AG10803 (cell line): ENCODE results near the gene ZNF581.

ENCODE experiments used
- DNase-seq: peaks from one replicate; pipeline ENCODE4 v3.0.0; 2010; ENCODE audit warnings: low read depth
- H3K4me3 ChIP-seq: 2 replicates; pipeline ENCODE4 v1.5.1; 2011; ENCODE audit warnings: mild to moderate bottlenecking, low read length, control low read depth
- TF ChIP-seq, protein P1 (sequence below): conservative IDR thresholded peaks from 2 replicates; pipeline ENCODE4 v1.5.1; 2011; ENCODE audit warnings: mild to moderate bottlenecking, low read length, control low read depth, inconsistent platforms

The ZNF581 gene

DNA sequence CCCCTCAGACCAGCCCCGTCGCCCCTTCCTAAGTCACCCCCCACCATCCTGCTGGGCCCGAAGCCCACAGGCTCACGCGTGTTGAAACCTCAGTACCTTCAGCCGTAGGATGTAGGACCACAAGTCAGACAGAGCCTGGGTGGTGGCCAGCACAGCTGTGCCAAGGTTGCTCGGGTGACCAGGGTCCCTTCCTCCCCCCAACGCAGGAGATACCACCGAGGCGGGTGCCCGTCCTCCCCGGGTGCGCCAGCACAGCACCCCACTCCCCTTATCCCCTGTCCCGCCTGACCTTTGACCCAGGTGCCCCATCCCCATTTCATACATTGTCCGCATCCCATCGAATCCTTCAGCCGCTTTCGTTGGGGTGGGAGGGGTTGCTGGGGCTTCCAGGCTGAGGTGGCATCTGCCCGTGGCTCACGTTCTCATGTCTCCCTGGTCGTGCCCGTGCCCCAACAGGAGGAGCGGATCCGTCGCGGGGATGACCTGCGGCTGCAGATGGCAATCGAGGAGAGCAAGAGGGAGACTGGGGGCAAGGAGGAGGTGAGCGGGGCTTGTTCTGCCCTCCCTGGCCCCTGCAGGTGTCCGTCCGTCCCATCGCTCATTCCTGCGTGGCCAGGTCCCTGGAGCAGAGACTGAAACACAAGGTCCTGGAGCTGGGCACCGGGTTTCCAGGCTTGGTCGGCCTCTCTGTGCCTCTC is 46.1 kb downstream of the ZNF581 start:
- TF ChIP-seq, protein P1, sequence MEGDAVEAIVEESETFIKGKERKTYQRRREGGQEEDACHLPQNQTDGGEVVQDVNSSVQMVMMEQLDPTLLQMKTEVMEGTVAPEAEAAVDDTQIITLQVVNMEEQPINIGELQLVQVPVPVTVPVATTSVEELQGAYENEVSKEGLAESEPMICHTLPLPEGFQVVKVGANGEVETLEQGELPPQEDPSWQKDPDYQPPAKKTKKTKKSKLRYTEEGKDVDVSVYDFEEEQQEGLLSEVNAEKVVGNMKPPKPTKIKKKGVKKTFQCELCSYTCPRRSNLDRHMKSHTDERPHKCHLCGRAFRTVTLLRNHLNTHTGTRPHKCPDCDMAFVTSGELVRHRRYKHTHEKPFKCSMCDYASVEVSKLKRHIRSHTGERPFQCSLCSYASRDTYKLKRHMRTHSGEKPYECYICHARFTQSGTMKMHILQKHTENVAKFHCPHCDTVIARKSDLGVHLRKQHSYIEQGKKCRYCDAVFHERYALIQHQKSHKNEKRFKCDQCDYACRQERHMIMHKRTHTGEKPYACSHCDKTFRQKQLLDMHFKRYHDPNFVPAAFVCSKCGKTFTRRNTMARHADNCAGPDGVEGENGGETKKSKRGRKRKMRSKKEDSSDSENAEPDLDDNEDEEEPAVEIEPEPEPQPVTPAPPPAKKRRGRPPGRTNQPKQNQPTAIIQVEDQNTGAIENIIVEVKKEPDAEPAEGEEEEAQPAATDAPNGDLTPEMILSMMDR = no peak
- DNase-seq = no peak
- H3K4me3 ChIP-seq = no peak overlapping the region

DNA sequence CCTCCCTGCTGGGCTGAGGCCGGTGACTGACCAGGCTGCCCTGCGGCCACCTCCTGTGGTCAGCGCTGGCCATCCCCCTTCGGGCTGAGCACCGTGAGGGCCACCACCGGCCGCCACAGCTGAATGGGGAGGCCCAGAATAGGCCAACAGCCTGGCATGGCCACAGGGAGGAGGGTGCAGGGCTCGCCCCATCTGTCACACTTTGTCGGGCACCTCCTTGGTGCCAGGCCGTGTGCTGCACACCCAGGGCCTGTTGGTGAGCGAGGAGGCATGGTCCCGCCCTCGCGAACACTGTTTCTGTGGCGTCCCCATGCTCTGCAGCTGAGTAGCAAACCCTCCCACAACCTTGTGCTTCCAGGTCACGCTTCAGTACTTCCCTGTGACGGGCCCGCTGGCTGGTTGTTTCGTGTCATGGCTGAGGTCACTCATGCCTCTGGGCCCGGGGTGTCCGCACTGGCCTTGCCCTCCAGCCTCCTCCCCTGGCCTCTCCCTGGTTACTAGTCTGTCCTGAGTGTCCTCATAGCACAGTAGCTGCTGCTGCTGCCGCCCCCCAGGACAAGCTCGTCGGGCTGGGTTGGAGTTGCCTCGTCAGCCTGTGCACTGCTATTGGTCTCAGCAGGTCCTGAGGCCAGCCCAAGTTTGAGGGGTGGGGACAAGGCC is 46.8 kb downstream of the ZNF581 start:
- H3K4me3 ChIP-seq = no peak overlapping the region
- no peak for DNase-seq
- TF ChIP-seq, protein P1 = no peak

DNA sequence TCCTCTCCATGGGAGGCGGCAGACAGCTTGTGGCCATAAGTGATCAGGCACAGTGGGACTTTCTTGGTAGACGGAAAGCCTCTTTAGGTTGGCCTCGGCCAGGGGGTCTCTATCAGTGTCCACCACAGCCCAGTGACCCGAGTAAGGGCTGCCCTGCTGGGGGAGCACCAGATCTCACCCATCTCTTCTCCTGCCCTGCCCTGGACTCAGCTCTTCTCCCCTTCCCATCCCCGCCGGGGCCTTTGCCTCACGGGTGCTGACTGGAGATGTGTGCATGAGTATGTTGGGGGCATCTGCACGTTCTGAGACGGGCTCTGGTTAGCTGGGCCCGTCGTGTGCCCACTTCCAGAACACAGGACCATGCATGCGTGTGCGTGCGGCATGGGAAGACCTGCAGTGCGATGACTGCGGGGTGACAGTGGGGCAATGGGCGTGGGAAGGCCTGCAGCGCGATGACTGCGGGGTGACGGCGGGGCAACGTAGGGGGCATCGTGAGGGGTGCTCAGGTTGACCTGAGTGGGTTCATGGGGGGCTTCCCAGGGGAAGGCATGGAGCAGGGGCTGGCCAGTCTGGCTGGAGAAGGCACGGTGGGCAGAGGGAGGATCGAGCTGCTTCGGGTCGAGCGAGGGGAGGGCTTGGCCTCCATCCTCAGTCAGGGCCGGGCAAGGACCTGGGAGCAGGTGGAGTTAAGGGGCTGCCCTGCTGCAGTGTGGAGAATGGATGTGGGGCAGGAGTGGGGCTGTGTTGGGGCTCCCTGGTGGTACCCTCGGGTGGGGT is 47.5 kb downstream of the ZNF581 start:
- H3K4me3 ChIP-seq = no peak overlapping the region
- DNase-seq = no peak
- TF ChIP-seq, protein P1 = no peak

DNA sequence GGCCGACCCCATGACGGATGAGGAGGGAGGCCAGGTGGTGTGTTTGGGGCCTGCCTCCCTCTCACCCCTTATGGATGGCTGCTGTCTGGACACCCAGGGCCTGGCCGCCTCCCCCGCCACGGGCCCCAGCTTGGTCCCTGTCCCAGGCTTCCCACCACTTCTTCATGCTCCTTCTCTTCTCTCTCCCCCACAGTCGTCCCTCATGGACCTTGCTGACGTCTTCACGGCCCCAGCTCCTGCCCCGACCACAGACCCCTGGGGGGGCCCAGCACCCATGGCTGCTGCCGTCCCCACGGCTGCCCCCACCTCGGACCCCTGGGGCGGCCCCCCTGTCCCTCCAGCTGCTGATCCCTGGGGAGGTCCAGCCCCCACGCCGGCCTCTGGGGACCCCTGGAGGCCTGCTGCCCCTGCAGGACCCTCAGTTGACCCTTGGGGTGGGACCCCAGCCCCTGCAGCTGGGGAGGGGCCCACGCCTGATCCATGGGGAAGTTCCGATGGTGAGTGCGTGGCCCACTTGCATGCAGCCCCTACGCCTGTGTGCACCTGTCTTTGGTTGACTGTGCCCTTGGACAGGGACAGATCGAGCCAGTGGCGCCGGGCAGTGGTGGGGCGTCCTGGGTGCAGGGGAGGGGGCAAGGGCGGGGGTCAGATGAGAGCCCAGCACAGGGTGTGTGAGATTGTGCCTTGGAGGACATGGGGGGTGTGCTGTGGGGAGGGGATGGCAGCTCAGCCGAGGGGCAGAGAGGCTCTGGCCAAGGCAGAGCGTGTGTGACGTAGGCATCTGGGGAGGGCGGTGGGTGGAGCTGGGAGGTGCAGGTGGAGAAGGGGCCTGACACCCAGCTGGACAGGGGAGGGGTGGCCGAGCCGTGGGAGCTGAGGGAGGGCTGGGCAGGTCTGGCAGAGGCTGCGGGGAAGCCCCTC is 48.4 kb downstream of the ZNF581 start:
- no peak overlapping the region for H3K4me3 ChIP-seq
- TF ChIP-seq, protein P1 = no peak
- no peak for DNase-seq

DNA sequence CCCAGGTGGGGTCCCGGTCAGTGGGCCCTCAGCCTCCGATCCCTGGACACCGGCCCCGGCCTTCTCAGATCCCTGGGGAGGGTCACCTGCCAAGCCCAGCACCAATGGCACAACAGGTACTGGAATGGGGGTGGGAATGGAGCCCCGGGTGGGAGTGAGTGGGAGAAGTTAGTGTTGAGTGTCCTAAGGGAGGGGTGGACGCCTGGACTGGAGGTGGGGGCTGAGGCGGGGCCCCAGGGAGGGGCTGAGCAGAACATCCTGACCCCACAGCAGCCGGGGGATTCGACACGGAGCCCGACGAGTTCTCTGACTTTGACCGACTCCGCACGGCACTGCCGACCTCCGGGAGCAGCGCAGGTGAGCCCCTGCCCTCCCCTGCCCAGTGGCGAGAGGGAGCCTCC is 49.2 kb downstream of the ZNF581 start:
- no peak overlapping the region for H3K4me3 ChIP-seq
- DNase-seq = no peak
- TF ChIP-seq, protein P1 = no peak

DNA sequence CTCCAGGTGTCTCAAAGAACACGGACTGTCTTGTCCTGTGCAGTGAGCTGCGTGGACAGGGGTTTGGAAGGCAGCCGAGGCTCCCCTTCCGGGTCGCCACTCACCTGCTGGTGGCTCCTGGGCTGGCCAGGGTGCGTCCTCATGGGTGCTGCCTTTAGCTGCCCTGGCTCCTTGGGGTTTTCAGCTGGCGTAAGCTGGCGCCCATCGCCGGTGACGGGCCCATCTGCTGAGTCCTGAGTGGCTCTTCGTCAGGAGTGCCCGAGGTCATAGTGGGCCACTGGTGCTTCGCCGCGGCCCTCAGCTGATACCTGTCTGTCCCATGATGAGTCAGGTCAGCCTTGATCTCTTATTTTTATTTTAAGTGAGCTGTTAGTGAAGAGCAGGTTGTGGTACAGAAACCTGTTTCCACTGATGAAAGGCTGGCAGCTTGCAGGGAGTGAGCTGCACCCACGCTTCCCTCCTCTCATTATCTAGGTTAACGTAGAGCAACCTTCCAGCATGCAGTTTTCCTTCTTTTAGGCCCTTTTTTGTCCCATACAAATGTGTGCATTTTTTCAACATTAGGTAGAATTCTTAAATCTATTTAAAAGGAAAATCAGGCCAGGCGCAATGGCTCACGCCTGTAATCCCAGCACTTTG is 50.0 kb downstream of the ZNF581 start:
- TF ChIP-seq, protein P1 = no peak
- no peak overlapping the region for H3K4me3 ChIP-seq
- DNase-seq = no peak
